Vagina (tissue), 2 donors: ENCODE results near the gene ZSCAN18.

Source experiments
- CTCF ChIP-seq, 3 experiments: fragments of 450-650 bp in 2 of 3; fragments of 200-600 bp in 1 of 3; sonication (generic) in 1 of 3; IDR thresholded peaks; one replicate each; pipeline ENCODE4 v1.5.1; 2017 to 2019; ENCODE audit warnings: antibody characterized with exemption in 3 of 3, mild to moderate bottlenecking in 2 of 3, moderate library complexity in 2 of 3
- POLR2A ChIP-seq, 2 donors: fragments of 450-650 bp; IDR thresholded peaks; one replicate each; pipeline ENCODE4 v1.6.1; 2017; ENCODE audit warnings: antibody characterized with exemption in 2 of 2, mild to moderate bottlenecking in 2 of 2, moderate library complexity in 2 of 2

GRCh38 chr19:58053480-58054156 lies 44.4 kb downstream of the ZSCAN18 start:
- TF ChIP-seq CTCF (IDR thresholded peaks at IDR 0.05) = no peak
- TF ChIP-seq POLR2A (IDR thresholded peaks at IDR 0.05) = no peak
